T-cell (primary cell): ENCODE measurements around the gene ARF5. TPM values are rescaled to one million over a fixed set of nuclear protein-coding genes. Genes with fewer than 3 reads are reported as not detected.

Experiments
- ATAC-seq, 4 experiments: fragments of 200-7000 bp in 3 of 4; fragments of 150-1000 bp in 1 of 4; cut with Tn5 transposase; replicated peaks in 1 of 4; 1 replicate in 3 of 4; 2 replicates in 1 of 4; pipeline ENCODE4 v1.10.0; 2021; ENCODE audit warnings: moderate library complexity in 3 of 4, mild to moderate bottlenecking in 2 of 4, moderate number of reproducible peaks in 1 of 4
- CTCF ChIA-PET, 2 donors: fragments of 300-600 bp; sonication (Branson Sonifier 250); formaldehyde crosslinking; loops; one replicate each; lab custom pipeline; 2022; ENCODE audit warnings: antibody characterized with exemption in 2 of 2; lab: Charles Lee
- POLR2A ChIA-PET, 2 donors: fragments of 300-600 bp; sonication (Branson Sonifier 250); formaldehyde crosslinking; loops; one replicate each; lab custom pipeline; 2022; ENCODE audit warnings: antibody characterized with exemption in 2 of 2; lab: Charles Lee
- DNase-seq, 35 experiments: peaks; one replicate each; pipeline versions ENCODE4 v3.0.0 to v3.0.0-alpha.2; 2013 to 2023
- H3K27ac ChIP-seq: one replicate; pipeline ENCODE4 v1.5.1; 2013; ENCODE audit warnings: low read length
- H3K27me3 ChIP-seq, 2 experiments: replicated peaks in 1 of 2; 1 replicate in 1 of 2; 2 replicates in 1 of 2; pipeline versions ENCODE4 v1.6.1 to v1.7.0; 2013; ENCODE audit warnings: low read length in 1 of 2, mixed read lengths in 1 of 2; ENCODE audit not compliant: control insufficient read depth in 2 of 2, insufficient read depth in 2 of 2; ENCODE audit errors: extremely low read depth in 1 of 2
- H3K36me3 ChIP-seq, 2 donors: 1 replicate in 1 of 2; 2 replicates in 1 of 2; pipeline versions ENCODE4 v1.6.1 to v1.7.0; 2013; ENCODE audit warnings: low read length in 1 of 2; ENCODE audit not compliant: control insufficient read depth in 2 of 2, insufficient read depth in 1 of 2; ENCODE audit errors: extremely low read depth in 1 of 2
- H3K4me1 ChIP-seq, 2 experiments: 1 replicate in 1 of 2; 2 replicates in 1 of 2; pipeline versions ENCODE4 v1.6.1 to v1.7.0; 2013; ENCODE audit warnings: low read length in 2 of 2, mixed read lengths in 1 of 2; ENCODE audit not compliant: insufficient read depth in 2 of 2, control insufficient read depth in 1 of 2; ENCODE audit errors: extremely low read depth in 1 of 2
- H3K4me3 ChIP-seq, 2 donors: 1 replicate in 1 of 2; 2 replicates in 1 of 2; pipeline versions ENCODE4 v1.5.1 to v1.7.0; 2013; ENCODE audit warnings: mild to moderate bottlenecking in 2 of 2, low read length in 1 of 2, moderate library complexity in 1 of 2; ENCODE audit not compliant: control insufficient read depth in 1 of 2; ENCODE audit errors: extremely low read depth in 1 of 2
- H3K9me3 ChIP-seq: 2 replicates; pipeline ENCODE4 v1.7.0; 2013
- H3K27ac Mint-ChIP-seq, 2 donors: one replicate each; pipeline ENCODE4 v1.8.0; 2020 to 2021; ENCODE audit warnings: mild to moderate bottlenecking in 2 of 2, mixed read lengths in 2 of 2
- H3K27me3 Mint-ChIP-seq, 2 donors: one replicate each; pipeline ENCODE4 v1.8.0; 2021 to 2022; ENCODE audit warnings: mixed read lengths in 2 of 2
- H3K36me3 Mint-ChIP-seq: one replicate; pipeline ENCODE4 v1.8.0; 2021; ENCODE audit warnings: mixed read lengths
- H3K4me1 Mint-ChIP-seq, 3 donors: one replicate each; pipeline ENCODE4 v1.8.0; 2020 to 2022; ENCODE audit warnings: mixed read lengths in 3 of 3, mild to moderate bottlenecking in 1 of 3
- H3K4me3 Mint-ChIP-seq, 3 donors: one replicate each; pipeline ENCODE4 v1.8.0; 2020 to 2022; ENCODE audit warnings: mild to moderate bottlenecking in 3 of 3, mixed read lengths in 3 of 3, moderate library complexity in 3 of 3
- H3K9me3 Mint-ChIP-seq, 3 donors: one replicate each; pipeline ENCODE4 v1.8.0; 2020 to 2022; ENCODE audit warnings: mixed read lengths in 3 of 3
- WGBS: methylation state at CpG from one replicate; pipeline ENCODE4 v1.1.5; 2013; ENCODE audit warnings: missing lambda C conversion rate; ENCODE audit not compliant: insufficient coverage; 5-methylcytosine and 5-hydroxymethylcytosine counted together
- total RNA-seq, 35 experiments: library from RNA in 6 of 35; stranded (reverse) in 6 of 35; fragments of 120-200 nt in 1 of 35; gene quantifications; one replicate each; pipeline versions ENCODE4 v1.2.1 to v1.2.4 and lab custom pipeline; 2013 to 2026

The ARF5 gene
- total RNA-seq, 5 donors from 2014 or later (not counting 1 experiment from before 2014, with no cell fraction given), result 90.0 to 106 (median 102) TPM

GRCh38 chr7:127618775-127619174 lies 30.6 kb downstream of the ARF5 start:
- Histone ChIP-seq H3K4me3 (no peak overlapping the region), H3K27me3 (peaks cover 0 to 48% of the 10 kb centered on the region in 2 experiments), H3K36me3 (no peaks in the 10 kb centered on the region), H3K27ac (no peak overlapping the region), H3K4me1 (peaks cover 0 to 3% of the 10 kb centered on the region in 2 experiments), H3K9me3 (no peaks in the 10 kb centered on the region)
- Mint-ChIP-seq H3K4me1 (peaks cover 7 to 11% (median 9%) of the 10 kb centered on the region in 3 donors), H3K9me3 (no peaks in the 10 kb centered on the region), H3K36me3 (no peaks in the 10 kb centered on the region), H3K27ac (no peak overlapping the region), H3K27me3 (peaks cover 42 to 73% of the 10 kb centered on the region in 2 donors), H3K4me3 (no peak overlapping the region)
- WGBS, result 83% methylated on average over 1 of the region's 1 CpG
- no peak for DNase-seq
- ChIA-PET POLR2A (no interaction called here), CTCF (no interaction called here)
- no peak for ATAC-seq

- Histone ChIP-seq H3K4me1 (peaks cover 0 to 3% of the 10 kb centered on the region in 2 experiments), H3K27me3 (peaks cover 0 to 38% of the 10 kb centered on the region in 2 experiments), H3K4me3 (no peak overlapping the region), H3K9me3 (no peaks in the 10 kb centered on the region), H3K27ac (no peak overlapping the region), H3K36me3 (no peaks in the 10 kb centered on the region)
- DNase-seq, result no peak
- ChIA-PET CTCF (no interaction called here), POLR2A (no interaction called here)
- 11% methylated on average over 12 of the region's 27 CpGs for WGBS
- H3K4me1 Mint-ChIP-seq, result peaks cover 7 to 11% (median 9%) of the 10 kb centered on the region in 3 donors
- H3K36me3 Mint-ChIP-seq, result no peaks in the 10 kb centered on the region
- H3K27me3 Mint-ChIP-seq, result peaks cover 48 to 74% of the 10 kb centered on the region in 2 donors
- H3K4me3 Mint-ChIP-seq, result no peak overlapping the region
- no peak overlapping the region for H3K27ac Mint-ChIP-seq
- H3K9me3 Mint-ChIP-seq, result no peaks in the 10 kb centered on the region
- no peak for ATAC-seq
Measured at GRCh38 chr7:127619681-127620405, 31.6 kb downstream of the ARF5 start.

GRCh38 chr7:127620406-127621233 lies 32.4 kb downstream of the ARF5 start:
- Mint-ChIP-seq H3K27ac (no peak overlapping the region), H3K36me3 (no peaks in the 10 kb centered on the region), H3K27me3 (peaks cover 48 to 69% of the 10 kb centered on the region in 2 donors), H3K4me3 (peak overlapping the region in 1 of 3 donors; percentile 22), H3K9me3 (no peaks in the 10 kb centered on the region), H3K4me1 (peaks cover 7 to 11% (median 9%) of the 10 kb centered on the region in 3 donors)
- CTCF ChIA-PET, result no interaction called here
- Histone ChIP-seq H3K27ac (no peak overlapping the region), H3K27me3 (peaks cover 0 to 30% of the 10 kb centered on the region in 2 experiments), H3K4me3 (no peak overlapping the region), H3K4me1 (peaks cover 0 to 3% of the 10 kb centered on the region in 2 experiments), H3K36me3 (no peaks in the 10 kb centered on the region), H3K9me3 (no peaks in the 10 kb centered on the region)
- DNase-seq, result no peak
- 3% methylated on average over 17 of the region's 24 CpGs for WGBS
- no peak for ATAC-seq
- POLR2A ChIA-PET, result no interaction called here

- CTCF ChIA-PET, result no interaction called here
- no peaks in the 10 kb centered on the region for H3K36me3 Mint-ChIP-seq
Measured at GRCh38 chr7:127625331-127625730, 37.1 kb downstream of the ARF5 start.

GRCh38 chr7:127628445-127628844 lies 40.2 kb downstream of the ARF5 start:
- H3K4me1 Mint-ChIP-seq, result peaks cover 0 to 6% (median 2%) of the 10 kb centered on the region in 3 donors
- H3K27me3 ChIP-seq, result peaks cover 0 to 19% of the 10 kb centered on the region in 2 experiments
- no peaks in the 10 kb centered on the region for H3K36me3 Mint-ChIP-seq
- H3K27ac Mint-ChIP-seq, result no peak overlapping the region
- no peaks in the 10 kb centered on the region for H3K36me3 ChIP-seq
- ChIA-PET POLR2A (no interaction called here), CTCF (interaction anchor here in 1 of 2 donors (0.9 kb wide), 1 partner anchor 825 kb away, joined by 3 read pairs; no protein-coding TSS in a partner anchor)
- no CpG with 5 or more reads among the region's 3 CpGs for WGBS
- no peaks in the 10 kb centered on the region for H3K9me3 ChIP-seq
- H3K4me1 ChIP-seq, result peaks cover 0 to 4% of the 10 kb centered on the region in 2 experiments
- H3K27me3 Mint-ChIP-seq, result peaks cover 19 to 30% of the 10 kb centered on the region in 2 donors
- no peak for ATAC-seq
- no peak overlapping the region for H3K4me3 Mint-ChIP-seq
- no peak overlapping the region for H3K4me3 ChIP-seq
- H3K9me3 Mint-ChIP-seq, result no peaks in the 10 kb centered on the region
- H3K27ac ChIP-seq, result no peak overlapping the region
- no peak for DNase-seq

More at GRCh38 chr7:127625331-127625730, 37.1 kb downstream of the ARF5 start:
- no peak overlapping the region for H3K27ac ChIP-seq
- H3K36me3 ChIP-seq, result no peaks in the 10 kb centered on the region
- peaks cover 7 to 16% (median 9%) of the 10 kb centered on the region in 3 donors for H3K4me1 Mint-ChIP-seq
- no peak overlapping the region for H3K4me3 Mint-ChIP-seq
- POLR2A ChIA-PET, result no interaction called here
- H3K9me3 Mint-ChIP-seq, result no peaks in the 10 kb centered on the region
- no peak for ATAC-seq
- H3K27ac Mint-ChIP-seq, result no peak overlapping the region
- no peak for DNase-seq
- H3K4me1 ChIP-seq, result peaks cover 0 to 7% of the 10 kb centered on the region in 2 experiments
- H3K4me3 ChIP-seq, result no peak overlapping the region
- H3K9me3 ChIP-seq, result no peaks in the 10 kb centered on the region
- H3K27me3 Mint-ChIP-seq, result peaks cover 27 to 34% of the 10 kb centered on the region in 2 donors
- H3K27me3 ChIP-seq, result peaks cover 0 to 15% of the 10 kb centered on the region in 2 experiments

GRCh38 chr7:127629268-127629854 lies 41.1 kb downstream of the ARF5 start:
- peak in 3 of 4 experiments; percentile 53 to 56 (median 56) for ATAC-seq
- Histone ChIP-seq H3K27me3 (peaks cover 0 to 19% of the 10 kb centered on the region in 2 experiments), H3K36me3 (no peaks in the 10 kb centered on the region), H3K9me3 (no peaks in the 10 kb centered on the region), H3K4me3 (no peak overlapping the region), H3K27ac (no peak overlapping the region), H3K4me1 (peaks cover 0 to 4% of the 10 kb centered on the region in 2 experiments)
- Mint-ChIP-seq H3K27ac (no peak overlapping the region), H3K4me3 (no peak overlapping the region), H3K36me3 (no peaks in the 10 kb centered on the region), H3K4me1 (peaks cover 0 to 6% (median 2%) of the 10 kb centered on the region in 3 donors), H3K9me3 (no peaks in the 10 kb centered on the region), H3K27me3 (peaks cover 19 to 31% of the 10 kb centered on the region in 2 donors)
- WGBS, result 7% methylated on average over 2 of the region's 5 CpGs
- CTCF ChIA-PET, result interaction anchor here in 1 of 2 donors (0.9 kb wide), 1 partner anchor 826 kb away, joined by 3 read pairs; no protein-coding TSS in a partner anchor
- POLR2A ChIA-PET, result no interaction called here
- DNase-seq, result peak in 14 of 35 experiments; percentile 8 to 35 (median 21)
